Right lobe of liver (tissue), 4 donors: ENCODE measurements around the gene TRPM3.

Experiments
- CTCF ChIP-seq, 4 donors: fragments of 200-600 bp in 3 of 4; fragments of 450-650 bp in 1 of 4; IDR thresholded peaks; one replicate each; pipeline versions ENCODE4 v1.5.1 to v1.8.0; 2016 to 2022; ENCODE audit warnings: antibody characterized with exemption in 4 of 4, mild to moderate bottlenecking in 2 of 4
- POLR2A ChIP-seq: fragments of 450-650 bp; IDR thresholded peaks from one replicate; pipeline ENCODE4 v1.6.1; 2017; ENCODE audit warnings: antibody characterized with exemption, mild to moderate bottlenecking
- donor health status: DM: no; HTN: no; CAD: no.
- donor health status: DM: no; HTN: no; CAD: no.
- donor health status: DM: no; HTN: yes; CAD: no.

DNA sequence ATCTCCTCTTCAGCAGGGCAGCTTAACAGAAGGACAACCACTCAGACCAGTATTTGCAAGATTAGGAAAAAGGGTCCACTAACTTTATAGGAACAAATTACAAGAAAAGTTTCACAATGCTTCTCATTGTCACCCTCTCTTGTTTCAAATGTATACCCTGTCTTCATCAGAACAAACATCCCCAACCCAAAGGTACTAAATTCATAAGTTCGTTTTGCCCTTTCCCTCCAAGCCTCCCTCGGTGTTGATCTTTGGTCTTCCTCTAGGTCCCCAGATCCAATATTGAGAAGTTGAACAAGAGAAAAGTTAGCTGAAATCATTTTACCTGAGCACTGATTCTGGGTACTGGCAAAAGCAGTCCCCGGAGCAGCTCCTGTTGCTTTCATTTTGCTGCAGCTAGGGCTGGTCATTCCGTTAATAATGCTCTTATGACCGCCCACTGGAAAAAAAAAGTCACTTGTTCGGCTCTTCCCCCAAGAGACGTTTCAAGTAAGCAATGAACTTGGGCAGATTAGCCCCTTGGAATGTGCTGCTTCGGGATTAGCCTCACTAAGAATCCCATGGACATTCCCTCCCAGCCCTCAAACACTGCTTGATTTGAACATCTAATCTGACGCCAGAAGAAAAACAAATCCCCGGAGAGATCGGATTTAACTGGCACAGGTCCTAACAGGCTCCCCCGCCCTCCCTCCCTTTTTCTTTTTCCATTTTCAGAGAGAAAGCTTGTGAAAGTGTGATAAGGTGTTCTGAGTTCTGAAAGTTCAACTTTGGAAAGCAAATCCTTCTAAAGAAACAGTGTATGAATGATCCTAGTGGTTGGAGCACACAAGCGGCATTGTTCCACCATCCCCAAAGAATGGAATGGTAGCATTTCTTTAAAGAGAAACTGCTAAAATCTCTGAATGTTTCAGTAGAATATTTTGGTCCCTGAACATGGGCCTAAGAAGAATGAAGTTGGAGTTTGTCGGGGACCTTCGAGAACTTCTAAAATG, 252.5 kb downstream of the TRPM3 start:
- TF ChIP-seq CTCF (IDR thresholded peaks at IDR 0.05) (no peak), POLR2A (no peak)
